MM.1S (cell line): Measurements from ENCODE around the gene TMEM38B.

Experiments
- DNase-seq: peaks from one replicate; pipeline ENCODE4 v3.0.0-alpha.2; 2015
- H2AFZ ChIP-seq: fragments of 300-600 bp; sonication (generic); 2 replicates; pipeline ENCODE4 v1.6.0; 2016; ENCODE audit warnings: antibody characterized with exemption, low read length
- H3F3A ChIP-seq: fragments of 300-600 bp; sonication (generic); 2 replicates; pipeline ENCODE4 v1.6.1; 2016; ENCODE audit warnings: mild to moderate bottlenecking, antibody characterized with exemption, low read length, moderate library complexity, mixed read lengths; ENCODE audit not compliant: insufficient read depth
- H3K27ac ChIP-seq: fragments of 300-600 bp; sonication (generic); 2 replicates; pipeline ENCODE4 v1.5.1; 2016; ENCODE audit warnings: mild to moderate bottlenecking, low read length
- H3K27me3 ChIP-seq: fragments of 300-600 bp; sonication (generic); replicated peaks from 2 replicates; pipeline ENCODE4 v1.6.0; 2016; ENCODE audit warnings: low read length; ENCODE audit not compliant: insufficient read depth
- H3K36me3 ChIP-seq: fragments of 300-600 bp; sonication (generic); replicated peaks from 2 replicates; pipeline ENCODE4 v1.6.1; 2016; ENCODE audit warnings: mild to moderate bottlenecking, low read length, mixed read lengths; ENCODE audit not compliant: insufficient read depth
- H3K4me1 ChIP-seq: fragments of 300-600 bp; sonication (generic); 2 replicates; pipeline ENCODE4 v1.6.1; 2016; ENCODE audit warnings: low read length, mixed read lengths
- H3K4me2 ChIP-seq: fragments of 300-600 bp; sonication (generic); 2 replicates; pipeline ENCODE4 v1.6.0; 2016; ENCODE audit warnings: low read depth, low read length
- H3K4me3 ChIP-seq: fragments of 300-600 bp; sonication (generic); 2 replicates; pipeline ENCODE4 v1.5.1; 2016; ENCODE audit warnings: low read length, mixed read lengths
- H3K79me2 ChIP-seq: fragments of 300-600 bp; sonication (generic); 2 replicates; pipeline ENCODE4 v1.6.1; 2016; ENCODE audit warnings: mixed run types, low read length, mixed read lengths
- H3K9ac ChIP-seq: fragments of 300-600 bp; sonication (generic); 2 replicates; pipeline ENCODE4 v1.6.1; 2016; ENCODE audit warnings: low read length, mixed read lengths
- H3K9me2 ChIP-seq: fragments of 300-600 bp; sonication (generic); replicated peaks from 2 replicates; pipeline ENCODE4 v1.6.1; 2016; ENCODE audit warnings: mild to moderate bottlenecking, low read length, mixed read lengths; ENCODE audit not compliant: insufficient read depth
- H3K9me3 ChIP-seq: fragments of 300-600 bp; sonication (generic); replicated peaks from 2 replicates; pipeline ENCODE4 v1.6.1; 2016; ENCODE audit warnings: mild to moderate bottlenecking, low read length, mixed read lengths; ENCODE audit not compliant: insufficient read depth
- H4K20me1 ChIP-seq: fragments of 300-600 bp; sonication (generic); 2 replicates; pipeline ENCODE4 v1.6.1; 2016; ENCODE audit warnings: mild to moderate bottlenecking, low read length, moderate library complexity, mixed read lengths; ENCODE audit not compliant: insufficient read depth
- CTCF ChIP-seq: fragments of 300-600 bp; sonication (generic); IDR thresholded peaks from 2 replicates; pipeline ENCODE4 v1.5.1; 2016; ENCODE audit warnings: antibody characterized with exemption, low read length, mixed read lengths
- EZH2 ChIP-seq: fragments of 300-600 bp; sonication (generic); optimal IDR thresholded peaks from 2 replicates; pipeline ENCODE3; 2017; ENCODE audit warnings: low read depth, mild to moderate bottlenecking, antibody characterized with exemption, low read length, mixed read lengths
- EZH2phosphoT487 ChIP-seq: fragments of 300-600 bp; sonication (generic); IDR thresholded peaks from 2 replicates; pipeline ENCODE4 v1.6.1; 2018; ENCODE audit warnings: antibody characterized with exemption, low read length

TMEM38B gene

GRCh38 chr9:105670315-105670714, 24.0 kb upstream of the TMEM38B start:
- H3K4me1 ChIP-seq, result 0 out of 2 replicates have a peak, but pooled peaks cover 4% of the 10 kb centered on the region
- H4K20me1 ChIP-seq, result no peaks in the 10 kb centered on the region
- no peaks in the 10 kb centered on the region for H3K36me3 ChIP-seq
- no peaks in the 10 kb centered on the region for H3K27me3 ChIP-seq
- no peak overlapping the region for H3K27ac ChIP-seq
- no peak overlapping the region for H3K4me3 ChIP-seq
- no peak overlapping the region for H2AFZ ChIP-seq
- no peaks in the 10 kb centered on the region for H3K79me2 ChIP-seq
- no peaks in the 10 kb centered on the region for H3F3A ChIP-seq
- no peak overlapping the region for H3K4me2 ChIP-seq
- H3K9ac ChIP-seq, result no peak overlapping the region
- TF ChIP-seq EZH2, result no peak
- no peak for TF ChIP-seq EZH2phosphoT487
- no peak for TF ChIP-seq CTCF
- no peak for DNase-seq
- no peaks in the 10 kb centered on the region for H3K9me2 ChIP-seq
- H3K9me3 ChIP-seq, result no peaks in the 10 kb centered on the region

- no peaks in the 10 kb centered on the region for H3K79me2 ChIP-seq
- no peaks in the 10 kb centered on the region for H3K27me3 ChIP-seq
- H3K9me2 ChIP-seq, result no peaks in the 10 kb centered on the region
- no peak overlapping the region for H3K9ac ChIP-seq
- H3F3A ChIP-seq, result no peaks in the 10 kb centered on the region
- H4K20me1 ChIP-seq, result no peaks in the 10 kb centered on the region
- H3K36me3 ChIP-seq, result no peaks in the 10 kb centered on the region
- H3K9me3 ChIP-seq, result no peaks in the 10 kb centered on the region
- H3K4me1 ChIP-seq, result 0 out of 2 replicates have a peak, but pooled peaks cover 4% of the 10 kb centered on the region
- DNase-seq, result no peak
- TF ChIP-seq EZH2phosphoT487 (no peak), EZH2 (no peak)
- H2AFZ ChIP-seq, result no peak overlapping the region
- H3K4me3 ChIP-seq, result no peak overlapping the region
- no peak overlapping the region for H3K27ac ChIP-seq
- no peak overlapping the region for H3K4me2 ChIP-seq
Measured at GRCh38 chr9:105670775-105671174, 23.6 kb upstream of the TMEM38B start.

GRCh38 chr9:105672711-105673234, 21.6 kb upstream of the TMEM38B start:
- H3K27ac ChIP-seq, result no peak overlapping the region
- H3K4me2 ChIP-seq, result no peak overlapping the region
- H3K27me3 ChIP-seq, result no peaks in the 10 kb centered on the region
- no peaks in the 10 kb centered on the region for H3K36me3 ChIP-seq
- H3K4me1 ChIP-seq, result 0 out of 2 replicates have a peak, but pooled peaks cover 4% of the 10 kb centered on the region
- no peak overlapping the region for H2AFZ ChIP-seq
- no peaks in the 10 kb centered on the region for H3K9me2 ChIP-seq
- H4K20me1 ChIP-seq, result no peaks in the 10 kb centered on the region
- no peak for TF ChIP-seq EZH2
- no peak for TF ChIP-seq EZH2phosphoT487
- TF ChIP-seq CTCF, result no peak
- DNase-seq, result no peak
- no peak overlapping the region for H3K4me3 ChIP-seq
- H3K79me2 ChIP-seq, result no peaks in the 10 kb centered on the region
- no peaks in the 10 kb centered on the region for H3F3A ChIP-seq
- H3K9ac ChIP-seq, result no peak overlapping the region
- no peaks in the 10 kb centered on the region for H3K9me3 ChIP-seq

- H3K79me2 ChIP-seq, result no peaks in the 10 kb centered on the region
- H3K9me2 ChIP-seq, result no peaks in the 10 kb centered on the region
- no peak for DNase-seq
- 0 out of 2 replicates have a peak, but pooled peaks cover 4% of the 10 kb centered on the region for H3K4me1 ChIP-seq
- no peak overlapping the region for H2AFZ ChIP-seq
- H3K9ac ChIP-seq, result no peak overlapping the region
- no peaks in the 10 kb centered on the region for H3K9me3 ChIP-seq
- H3F3A ChIP-seq, result no peaks in the 10 kb centered on the region
- H3K27ac ChIP-seq, result no peak overlapping the region
- no peaks in the 10 kb centered on the region for H3K27me3 ChIP-seq
- no peaks in the 10 kb centered on the region for H3K36me3 ChIP-seq
- no peaks in the 10 kb centered on the region for H4K20me1 ChIP-seq
- H3K4me2 ChIP-seq, result no peak overlapping the region
- no peak overlapping the region for H3K4me3 ChIP-seq
- TF ChIP-seq EZH2phosphoT487, result no peak
- TF ChIP-seq CTCF, result no peak
- TF ChIP-seq EZH2, result no peak
Measured at GRCh38 chr9:105673850-105674387, 20.4 kb upstream of the TMEM38B start.
